Gastroesophageal sphincter (tissue), 4 donors: ENCODE data around the gene CENPX. TPM values are rescaled to one million over a fixed set of nuclear protein-coding genes. Genes with fewer than 3 reads are reported as not detected.

Experiments
- ATAC-seq: fragments of 150-250 bp; one replicate; pipeline ENCODE4 v1.9.1; 2016; ENCODE audit warnings: mild to moderate bottlenecking, moderate library complexity
- H3K27ac ChIP-seq, 4 donors: fragments of 200-600 bp; sonication (generic) in 3 of 4; 1 replicate in 3 of 4; 2 replicates in 1 of 4; pipeline ENCODE4 v1.5.1; 2016 to 2019
- H3K27me3 ChIP-seq: fragments of 200-600 bp; sonication (generic); one replicate; pipeline ENCODE4 v1.5.1; 2019
- H3K36me3 ChIP-seq, 2 donors: fragments of 200-600 bp; sonication (generic); one replicate each; pipeline ENCODE4 v1.5.1; 2019; ENCODE audit warnings: control low read depth in 1 of 2
- H3K4me1 ChIP-seq, 3 donors: fragments of 200-600 bp; sonication (generic); 1 replicate in 2 of 3; 2 replicates in 1 of 3; pipeline ENCODE4 v1.5.1; 2016 to 2019; ENCODE audit warnings: control low read depth in 2 of 3
- H3K4me3 ChIP-seq, 2 donors: fragments of 200-600 bp; sonication (generic); one replicate each; pipeline ENCODE4 v1.5.1; 2019; ENCODE audit warnings: mild to moderate bottlenecking in 1 of 2, moderate library complexity in 1 of 2
- H3K9me3 ChIP-seq, 3 donors: fragments of 200-600 bp; sonication (generic); one replicate each; pipeline ENCODE4 v1.5.1; 2017 to 2019; ENCODE audit warnings: control low read depth in 2 of 3
- CTCF ChIP-seq, 4 experiments: fragments of 200-600 bp in 2 of 4; fragments of 450-650 bp in 2 of 4; sonication (generic) in 1 of 4; IDR thresholded peaks; one replicate each; pipeline ENCODE4 v1.5.1; 2017 to 2019; ENCODE audit warnings: antibody characterized with exemption in 4 of 4, mild to moderate bottlenecking in 2 of 4, moderate library complexity in 2 of 4
- EP300 ChIP-seq: sonication (generic); formaldehyde crosslinking; IDR thresholded peaks from one replicate; pipeline ENCODE4 v1.6.1; 2017; ENCODE audit warnings: antibody characterized with exemption, mild to moderate bottlenecking
- POLR2A ChIP-seq, 2 donors: fragments of 450-650 bp; IDR thresholded peaks; one replicate each; pipeline ENCODE4 v1.6.1; 2017; ENCODE audit warnings: antibody characterized with exemption in 2 of 2, mild to moderate bottlenecking in 2 of 2, moderate library complexity in 1 of 2
- POLR2AphosphoS5 ChIP-seq: sonication (generic); formaldehyde crosslinking; IDR thresholded peaks from one replicate; pipeline ENCODE4 v1.6.1; 2017; ENCODE audit warnings: antibody characterized with exemption
- WGBS, 2 donors: methylation state at CpG; one replicate each; pipeline ENCODE4 v1.1.5; 2018; ENCODE audit warnings: low coverage in 1 of 2; 5-methylcytosine and 5-hydroxymethylcytosine counted together
- total RNA-seq, 4 donors: library from RNA; depleted of rRNA; stranded (reverse); fragments of >200 nt; gene quantifications; one replicate each; pipeline ENCODE4 v1.1.0, GENCODE V29; 2016

CENPX gene
- total RNA-seq, 4 donors from 2014 or later, result 65.3 to 110 (median 78.8) TPM

- ATAC-seq, result no peak
- H3K4me3 ChIP-seq, result no peak overlapping the region
- H3K4me1 ChIP-seq, result peaks cover 0 to 22% (median 15%) of the 10 kb centered on the region in 3 donors
- 80 to 93% methylated on average over 3 to 5 of the region's 21 CpGs for WGBS, 2 donors
- H3K9me3 ChIP-seq, result no peaks in the 10 kb centered on the region
- no peak for TF ChIP-seq EP300
- no peak overlapping the region for H3K27ac ChIP-seq
- peaks cover 0 to 40% of the 10 kb centered on the region in 2 donors for H3K36me3 ChIP-seq
- no peaks in the 10 kb centered on the region for H3K27me3 ChIP-seq
These were observed 24.2 kb upstream of the CENPX start for GRCh38 chr17:82046903-82047302.

GRCh38 chr17:82045936-82046484 is 23.3 kb upstream of the CENPX start:
- no peak overlapping the region for H3K27ac ChIP-seq
- TF ChIP-seq POLR2A (IDR thresholded peaks at IDR 0.05) (no peak), POLR2AphosphoS5 (no peak), EP300 (no peak), CTCF (IDR thresholded peaks at IDR 0.05) (no peak)
- H3K27me3 ChIP-seq, result no peaks in the 10 kb centered on the region
- no peaks in the 10 kb centered on the region for H3K9me3 ChIP-seq
- no peak overlapping the region for H3K4me3 ChIP-seq
- no peak for ATAC-seq
- peaks cover 0 to 20% (median 15%) of the 10 kb centered on the region in 3 donors for H3K4me1 ChIP-seq
- 58 to 67% methylated on average over 4 of the region's 14 CpGs for WGBS, 2 donors
- peaks cover 0 to 40% of the 10 kb centered on the region in 2 donors for H3K36me3 ChIP-seq

- WGBS, 2 donors, result 57% methylated on average over 8 of the region's 16 CpGs; no CpG with 5 or more reads in 1 of the 2 donors
- Histone ChIP-seq H3K36me3 (peaks cover 0 to 20% of the 10 kb centered on the region in 2 donors), H3K9me3 (no peaks in the 10 kb centered on the region), H3K4me1 (no peaks in the 10 kb centered on the region), H3K27ac (no peak overlapping the region), H3K27me3 (no peaks in the 10 kb centered on the region), H3K4me3 (no peak overlapping the region)
- no peak for ATAC-seq
- TF ChIP-seq EP300 (no peak), CTCF (IDR thresholded peaks at IDR 0.05) (no peak), POLR2AphosphoS5 (no peak), POLR2A (IDR thresholded peaks at IDR 0.05) (no peak)
These were observed 20.8 kb upstream of the CENPX start for GRCh38 chr17:82043507-82043906.

GRCh38 chr17:82042649-82043048 is 20.0 kb upstream of the CENPX start:
- peaks cover 0 to 7% (median 0%) of the 10 kb centered on the region in 3 donors for H3K4me1 ChIP-seq
- TF ChIP-seq CTCF (IDR thresholded peaks at IDR 0.05) (no peak), EP300 (no peak), POLR2AphosphoS5 (no peak), POLR2A (IDR thresholded peaks at IDR 0.05) (no peak)
- peaks cover 0 to 11% of the 10 kb centered on the region in 2 donors for H3K36me3 ChIP-seq
- no peaks in the 10 kb centered on the region for H3K27me3 ChIP-seq
- H3K9me3 ChIP-seq, result no peaks in the 10 kb centered on the region
- H3K27ac ChIP-seq, result no peak overlapping the region
- 84 to 93% methylated on average over 5 to 6 of the region's 9 CpGs for WGBS, 2 donors
- no peak overlapping the region for H3K4me3 ChIP-seq
- ATAC-seq, result no peak

GRCh38 chr17:82041144-82041814 is 18.6 kb upstream of the CENPX start:
- Histone ChIP-seq H3K36me3 (peaks cover 0 to 1% of the 10 kb centered on the region in 2 donors), H3K9me3 (no peaks in the 10 kb centered on the region), H3K27me3 (no peaks in the 10 kb centered on the region), H3K27ac (no peak overlapping the region), H3K4me3 (no peak overlapping the region), H3K4me1 (peaks cover 0 to 14% (median 6%) of the 10 kb centered on the region in 3 donors)
- no peak for TF ChIP-seq POLR2A (IDR thresholded peaks at IDR 0.05)
- no peak for ATAC-seq
- WGBS, 2 donors, result 80 to 84% methylated on average over 14 to 16 of the region's 17 CpGs
